SU-DHL-6 (cell line): ENCODE data around the gene HMGN4.

Source experiments
- CTCF ChIP-seq: fragments of 200-600 bp; sonication (generic); IDR thresholded peaks from one replicate; pipeline ENCODE4 v1.5.1; 2017; ENCODE audit warnings: antibody characterized with exemption, mild to moderate bottlenecking, low read length, moderate library complexity; ENCODE audit not compliant: insufficient read depth, poor library complexity, severe bottlenecking
- EZH2phosphoT487 ChIP-seq: fragments of 200-600 bp; sonication (generic), shearing (Covaris generic); conservative IDR thresholded peaks from 2 replicates; pipeline ENCODE4 v1.6.1; 2018; ENCODE audit warnings: mild to moderate bottlenecking, antibody characterized with exemption, low read length, moderate library complexity, mixed read lengths

- no peak for TF ChIP-seq EZH2phosphoT487
- TF ChIP-seq CTCF = peak; percentile 26
Measured at GRCh38 chr6:26568601-26569432, 30.7 kb downstream of the HMGN4 start.
